Uterus (tissue), 2 donors: ENCODE results near the gene RBFOX1.

Source experiments
- CTCF ChIP-seq, 4 experiments: fragments of 200-600 bp in 2 of 4; fragments of 450-650 bp in 2 of 4; sonication (generic) in 2 of 4; IDR thresholded peaks; one replicate each; pipeline ENCODE4 v1.5.1; 2016 to 2019; ENCODE audit warnings: antibody characterized with exemption in 4 of 4, mild to moderate bottlenecking in 2 of 4, moderate library complexity in 1 of 4
- POLR2A ChIP-seq, 2 donors: fragments of 450-650 bp; IDR thresholded peaks; one replicate each; pipeline ENCODE4 v1.6.1; 2016; ENCODE audit warnings: antibody characterized with exemption in 2 of 2, mild to moderate bottlenecking in 1 of 2, moderate library complexity in 1 of 2

- TF ChIP-seq CTCF (IDR thresholded peaks at IDR 0.05), result no peak
- no peak for TF ChIP-seq POLR2A (IDR thresholded peaks at IDR 0.05)
These were observed 19.2 kb downstream of the RBFOX1 start for GRCh38 chr16:7351610-7352510.
